Activated naive CD4-positive, alpha-beta T cell treated with Interleukin-2 at 50 U/mL for 16 hours (primary cell): ENCODE data around the gene CNN1.
A peak's percentile ranks its signal among the peaks of the same experiment; 100 is the strongest.
"Not testable (repeated sequence)": the region's sequence is repeated elsewhere in the genome, so short reads cannot be mapped to it uniquely, and the experiment has no call there.

ENCODE experiments used
- DNase-seq: peaks from one replicate; pipeline ENCODE4 v3.0.0-alpha.2; 2020

The CNN1 gene

GRCh38 chr19:11534948-11535347 lies 3.7 kb upstream of the CNN1 start:
- no peak for DNase-seq

DNA sequence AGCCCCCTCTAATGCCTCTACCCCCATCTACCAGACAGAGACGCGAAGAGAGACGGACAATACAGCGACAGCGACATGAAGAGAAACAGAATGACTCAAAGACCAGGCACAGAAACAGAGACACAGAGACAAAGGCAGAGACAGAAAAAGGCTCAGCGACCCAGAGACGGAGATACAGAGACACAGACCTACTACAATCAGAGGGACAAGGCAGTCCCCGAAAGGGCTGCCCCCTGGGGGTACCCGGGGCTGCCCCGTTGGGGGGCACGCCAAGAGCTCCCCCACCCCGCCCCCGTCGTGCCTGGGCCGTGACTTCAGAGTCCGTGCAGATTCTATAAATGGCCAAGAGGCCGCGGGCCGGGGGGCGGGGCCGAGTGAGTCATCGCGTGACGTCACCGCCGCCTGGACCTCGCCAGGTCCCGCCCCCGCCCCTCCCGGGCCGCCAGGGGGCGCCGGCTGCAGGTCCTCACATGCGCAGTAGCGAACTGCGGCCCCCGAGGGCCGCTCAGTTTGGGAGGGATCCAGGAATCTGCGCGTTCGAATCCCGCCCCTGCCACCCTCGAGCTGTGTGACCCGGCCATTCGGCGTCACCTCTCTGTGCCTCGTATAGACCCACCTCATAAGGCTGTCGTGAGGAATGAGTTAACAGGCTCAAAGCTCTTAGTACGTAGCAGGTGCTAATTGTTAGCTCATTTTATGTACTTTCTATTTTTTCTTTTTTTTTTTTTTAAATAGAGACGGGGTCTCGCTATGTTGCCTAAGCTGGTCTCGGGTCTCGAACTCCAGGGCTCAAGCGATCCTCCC lies 2.7 kb upstream of the CNN1 start:
- DNase-seq = peak; percentile 89

DNA sequence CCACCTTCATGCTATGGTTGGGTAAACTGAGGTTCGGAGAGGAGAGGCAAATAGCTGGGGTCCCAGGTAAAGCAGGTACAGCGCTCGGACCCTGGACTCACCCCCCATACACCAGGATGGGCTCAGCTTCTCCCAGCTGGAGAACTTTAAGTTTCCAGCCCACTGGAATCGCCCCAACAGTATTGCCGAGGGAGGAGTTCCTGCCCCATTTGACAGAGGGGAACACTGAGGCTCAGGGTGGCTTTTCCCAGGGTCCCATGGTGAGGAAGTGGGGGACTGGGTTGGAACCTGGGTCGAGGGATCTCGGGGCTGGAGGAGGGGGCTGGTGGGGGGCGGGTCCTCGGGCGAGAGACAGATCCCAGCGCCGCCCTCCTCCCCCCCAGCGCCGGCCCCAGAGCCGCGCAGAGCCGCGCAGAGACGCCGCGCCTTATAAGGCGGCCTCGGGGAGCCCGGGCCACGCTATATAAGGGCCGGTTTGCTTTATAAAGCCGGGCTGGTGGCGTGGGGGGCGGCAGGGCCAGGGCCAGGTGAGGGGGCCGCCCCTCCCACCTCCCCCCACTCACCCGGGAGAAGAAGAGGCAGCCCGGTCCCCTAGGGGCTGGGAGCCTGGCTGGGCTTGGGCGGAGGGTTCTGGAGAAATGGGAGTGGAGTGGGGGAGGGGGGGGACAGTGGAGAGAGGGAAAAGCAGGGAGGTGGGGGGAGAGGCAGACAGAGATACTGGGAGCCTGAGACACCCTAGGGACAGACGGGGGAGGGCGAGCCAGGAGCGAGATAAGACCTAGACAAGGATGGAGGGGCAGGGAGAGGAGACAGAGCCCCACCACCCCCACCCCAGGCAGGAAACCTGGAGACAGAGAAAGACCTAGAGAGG lies 1.1 kb downstream of the CNN1 start:
- no peak for DNase-seq

GRCh38 chr19:11540645-11541044 lies 2.0 kb downstream of the CNN1 start:
- DNase-seq = no peak

GRCh38 chr19:11541238-11541637 lies 2.6 kb downstream of the CNN1 start:
- no peak for DNase-seq

GRCh38 chr19:11547929-11548700 lies 9.5 kb downstream of the CNN1 start:
- no peak for DNase-seq

DNA sequence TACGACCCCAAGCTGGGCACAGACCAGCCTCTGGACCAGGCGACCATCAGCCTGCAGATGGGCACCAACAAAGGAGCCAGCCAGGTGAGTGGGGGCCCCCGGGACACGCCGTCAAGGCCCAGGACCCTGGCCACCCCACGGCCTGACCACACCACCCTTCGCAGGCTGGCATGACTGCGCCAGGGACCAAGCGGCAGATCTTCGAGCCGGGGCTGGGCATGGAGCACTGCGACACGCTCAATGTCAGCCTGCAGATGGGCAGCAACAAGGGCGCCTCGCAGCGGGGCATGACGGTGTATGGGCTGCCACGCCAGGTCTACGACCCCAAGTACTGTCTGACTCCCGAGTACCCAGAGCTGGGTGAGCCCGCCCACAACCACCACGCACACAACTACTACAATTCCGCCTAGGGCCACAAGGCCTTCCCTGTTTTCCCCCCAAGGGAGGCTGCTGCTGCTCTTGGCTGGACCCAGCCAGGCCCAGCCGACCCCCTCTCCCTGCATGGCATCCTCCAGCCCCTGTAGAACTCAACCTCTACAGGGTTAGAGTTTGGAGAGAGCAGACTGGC lies 10.8 kb downstream of the CNN1 start:
- no peak for DNase-seq

DNA sequence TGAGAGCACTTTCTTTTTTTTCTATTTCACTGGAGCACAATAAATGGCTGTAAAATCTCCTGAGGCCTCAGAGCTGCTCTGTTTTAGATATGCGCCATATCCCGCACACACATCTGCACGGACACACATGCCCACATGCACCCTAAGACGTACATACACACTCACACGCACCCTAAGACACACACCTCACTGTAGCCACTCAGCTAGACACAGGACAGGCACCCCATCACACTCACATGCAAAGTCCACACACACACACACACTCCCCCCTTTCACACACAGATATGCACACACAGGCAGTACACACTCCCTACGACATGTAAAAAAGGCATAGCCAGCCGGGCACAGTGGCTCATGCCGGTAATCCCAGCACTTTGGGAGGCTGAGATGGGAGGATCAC lies 11.6 kb downstream of the CNN1 start:
- no peak for DNase-seq

GRCh38 chr19:11551603-11552235 lies 13.1 kb downstream of the CNN1 start:
- no peak for DNase-seq

- no peak for DNase-seq
These were observed 14.2 kb downstream of the CNN1 start for GRCh38 chr19:11552666-11553372.

- no peak for DNase-seq
These were observed 15.5 kb downstream of the CNN1 start for GRCh38 chr19:11554160-11554559.

GRCh38 chr19:11555246-11555645 lies 16.6 kb downstream of the CNN1 start:
- no peak for DNase-seq

DNA sequence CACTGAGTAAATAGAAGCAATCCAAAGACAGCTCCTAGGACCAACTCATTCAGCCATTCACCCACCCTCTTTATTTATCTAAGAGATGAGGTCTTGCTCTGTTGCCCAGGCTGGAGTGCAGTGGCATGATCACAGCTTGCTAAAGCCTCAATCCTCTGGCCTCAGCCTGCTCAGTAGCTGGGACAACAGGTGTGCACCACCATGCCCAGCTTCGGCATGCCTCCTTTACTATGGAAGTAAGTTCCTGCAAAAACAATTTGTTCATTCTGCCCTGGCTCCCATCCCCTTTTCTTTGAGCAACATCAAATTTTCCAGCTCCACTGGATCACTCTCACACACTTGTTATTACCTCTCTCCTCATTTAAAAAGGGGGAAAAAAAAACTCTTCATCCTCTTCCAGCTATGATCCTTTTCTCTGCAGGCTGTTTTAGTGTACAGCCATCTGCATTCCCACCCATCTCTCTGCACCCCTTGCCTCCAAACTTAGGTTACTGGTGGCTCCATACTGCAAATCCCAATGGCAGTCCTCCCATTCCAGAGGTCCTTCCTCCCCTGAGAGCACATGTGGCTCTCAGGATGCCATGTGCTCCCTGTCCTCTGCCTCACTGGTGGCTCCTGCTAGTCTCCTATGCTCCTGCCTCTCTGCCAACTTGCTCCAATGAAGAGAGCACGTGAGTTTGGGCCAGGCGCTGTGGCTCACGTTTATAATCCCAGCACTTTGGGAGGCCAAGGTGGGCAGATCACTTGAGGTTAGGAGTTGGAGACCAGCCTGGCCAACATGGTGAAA lies 18.2 kb downstream of the CNN1 start:
- DNase-seq = no peak

GRCh38 chr19:11558881-11559828 lies 20.5 kb downstream of the CNN1 start, which contains the start of gene ELOF1:
Gene ELOF1 (minus strand): TSS chr19:11559230. CDS start chr19:11554347, 4,883 bp downstream.
- peak; percentile 96 for DNase-seq

DNA sequence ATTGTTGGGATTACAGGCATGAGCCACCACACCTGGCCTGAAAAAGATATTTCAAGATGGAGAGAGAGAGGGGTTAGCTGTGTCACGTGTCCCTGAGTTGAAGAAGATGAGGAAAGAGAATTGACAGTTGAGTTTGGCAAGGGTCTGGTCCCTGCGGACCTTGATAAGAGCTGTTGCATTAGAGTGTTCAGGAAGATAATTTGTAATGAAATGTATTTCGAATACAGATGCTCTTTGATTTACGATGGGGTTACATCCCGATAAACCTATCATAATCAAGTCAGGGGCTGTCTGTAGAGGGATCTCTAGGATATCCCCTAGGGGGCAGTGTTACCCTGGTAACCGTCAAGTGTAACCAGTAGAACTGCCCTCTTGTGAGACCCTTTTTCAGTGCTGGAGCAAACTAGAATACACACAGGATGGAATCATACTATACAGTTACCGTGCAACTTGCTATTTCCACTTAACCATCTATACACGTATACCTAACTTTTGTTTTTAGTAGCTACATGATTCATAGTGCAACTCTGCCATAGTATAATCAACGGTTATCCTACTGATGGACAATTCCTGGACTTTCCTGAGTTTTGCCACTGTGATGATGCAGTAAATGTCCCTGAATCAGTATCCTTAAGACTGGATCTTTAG lies 21.9 kb downstream of the CNN1 start:
- peak; percentile 49 for DNase-seq

DNA sequence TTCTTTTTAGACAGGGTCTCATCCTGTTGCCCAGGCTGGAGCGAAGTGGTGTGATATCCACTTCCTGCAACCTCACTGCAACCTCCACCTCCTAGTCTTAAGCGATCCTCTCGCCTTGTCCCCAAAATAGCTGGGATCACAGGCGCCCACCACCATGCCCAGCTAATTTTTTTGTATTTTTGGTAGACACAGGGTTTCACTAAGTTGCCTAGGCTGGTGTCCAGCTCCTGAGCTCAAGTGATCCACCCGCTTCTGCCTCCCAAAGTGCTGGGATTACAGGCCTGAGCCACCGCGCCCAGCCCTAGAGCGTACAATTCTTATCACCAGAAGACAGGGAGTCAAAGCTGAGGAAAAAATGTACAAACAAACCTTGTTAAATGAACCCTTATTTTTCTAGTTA lies 24.9 kb downstream of the CNN1 start:
- no peak for DNase-seq

DNA sequence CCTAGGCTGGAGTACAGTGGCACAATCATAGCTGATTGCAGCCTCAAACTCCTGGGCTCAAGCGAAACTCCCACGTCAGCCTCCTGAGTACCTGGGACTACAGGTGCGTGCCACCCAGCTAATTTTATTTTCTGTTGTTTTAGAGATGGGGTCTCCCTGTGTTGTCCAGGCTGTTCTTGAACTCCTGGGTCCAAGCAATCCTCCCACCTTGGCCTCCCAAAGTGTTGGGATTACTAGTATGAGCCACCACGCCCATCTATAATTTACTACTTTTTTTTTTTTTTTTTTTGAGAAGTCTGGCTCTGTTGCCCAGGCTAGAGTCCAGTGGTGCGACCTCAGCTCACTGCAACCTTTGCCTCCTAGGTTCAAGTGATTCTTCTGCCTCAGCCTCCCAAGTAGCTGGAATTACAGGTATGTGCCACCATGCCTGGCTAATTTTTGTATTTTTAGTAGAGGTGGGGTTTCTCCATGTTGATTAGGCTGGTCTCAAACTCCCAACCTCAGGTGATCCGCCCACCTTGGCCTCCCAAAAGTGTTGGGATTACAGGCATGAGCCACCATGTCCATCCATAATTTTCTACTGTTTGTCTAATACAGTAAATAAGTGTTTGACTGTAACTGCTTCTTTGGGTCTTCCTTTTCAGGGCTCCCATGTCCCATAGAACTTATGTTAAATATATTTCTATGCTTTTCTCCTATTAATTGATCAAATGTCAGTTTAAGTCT lies 25.6 kb downstream of the CNN1 start:
- not testable (repeated sequence) for DNase-seq

GRCh38 chr19:11565649-11565980 lies 27.0 kb downstream of the CNN1 start:
- DNase-seq = not testable (repeated sequence)
